ENCODE results near the gene SGTA. TPM values are rescaled to one million over a fixed set of nuclear protein-coding genes. Genes with fewer than 3 reads are reported as not detected.

SGTA gene
- total and polyA plus RNA-seq, 2 experiments from 2014 or later: 71.6 to 102 TPM

DNA sequence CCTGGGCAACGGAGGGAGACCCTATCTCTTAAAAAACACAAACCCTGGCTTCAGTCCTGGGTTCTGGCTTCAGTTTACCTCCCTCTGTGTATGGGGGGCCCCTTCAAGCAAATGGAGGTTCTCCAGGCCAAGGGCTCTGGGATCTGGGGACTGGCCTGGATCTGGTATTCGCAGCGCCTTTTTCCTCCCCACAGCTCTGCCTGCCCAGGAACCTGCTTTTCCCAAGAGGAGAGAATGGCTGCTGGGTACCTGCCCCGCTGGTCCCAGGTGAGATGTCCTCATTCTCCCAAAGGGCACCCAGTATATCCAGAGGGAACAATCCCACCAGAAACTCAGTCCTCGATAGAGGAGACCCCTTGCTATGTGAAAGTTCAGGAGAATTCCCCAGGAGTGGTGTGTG, 39.8 kb upstream of the SGTA start:
- Mint-ChIP-seq H3K9me3 (peaks cover 28% of the 10 kb centered on the region), H3K27ac (no peak overlapping the region), H3K27me3 (ENCODE audit: insufficient read depth, low read depth, poor library complexity) (peaks cover 5% of the 10 kb centered on the region), H3K4me3 (no peak overlapping the region), H3K36me3 (ENCODE audit: low read depth) (peaks cover 43% of the 10 kb centered on the region), H3K4me1 (no peaks in the 10 kb centered on the region; the same call in 2 of the 3 replicates)
- no peaks in the 10 kb centered on the region for H3K36me3 ChIP-seq (ENCODE audit: insufficient read depth)
- no peaks in the 10 kb centered on the region for H3K79me2 ChIP-seq (replicated peaks; ENCODE audit: insufficient read depth)
- no peak for DNase-seq (ENCODE audit: low spot score)
- no peaks in the 10 kb centered on the region for H3K4me1 ChIP-seq (ENCODE audit: insufficient read depth)
- H3K27ac ChIP-seq (ENCODE audit: low read depth): no peak overlapping the region
- H4K20me1 ChIP-seq (replicated peaks; ENCODE audit: insufficient read depth): no peaks in the 10 kb centered on the region
- TF ChIP-seq, protein P1, sequence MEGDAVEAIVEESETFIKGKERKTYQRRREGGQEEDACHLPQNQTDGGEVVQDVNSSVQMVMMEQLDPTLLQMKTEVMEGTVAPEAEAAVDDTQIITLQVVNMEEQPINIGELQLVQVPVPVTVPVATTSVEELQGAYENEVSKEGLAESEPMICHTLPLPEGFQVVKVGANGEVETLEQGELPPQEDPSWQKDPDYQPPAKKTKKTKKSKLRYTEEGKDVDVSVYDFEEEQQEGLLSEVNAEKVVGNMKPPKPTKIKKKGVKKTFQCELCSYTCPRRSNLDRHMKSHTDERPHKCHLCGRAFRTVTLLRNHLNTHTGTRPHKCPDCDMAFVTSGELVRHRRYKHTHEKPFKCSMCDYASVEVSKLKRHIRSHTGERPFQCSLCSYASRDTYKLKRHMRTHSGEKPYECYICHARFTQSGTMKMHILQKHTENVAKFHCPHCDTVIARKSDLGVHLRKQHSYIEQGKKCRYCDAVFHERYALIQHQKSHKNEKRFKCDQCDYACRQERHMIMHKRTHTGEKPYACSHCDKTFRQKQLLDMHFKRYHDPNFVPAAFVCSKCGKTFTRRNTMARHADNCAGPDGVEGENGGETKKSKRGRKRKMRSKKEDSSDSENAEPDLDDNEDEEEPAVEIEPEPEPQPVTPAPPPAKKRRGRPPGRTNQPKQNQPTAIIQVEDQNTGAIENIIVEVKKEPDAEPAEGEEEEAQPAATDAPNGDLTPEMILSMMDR (conservative IDR thresholded peaks at IDR 0.05; ENCODE audit: low read depth in 2 of 2): no peak
- TF ChIP-seq CREB1 (CRISPR knock-in tag; IDR thresholded peaks at IDR 0.05; ENCODE audit: low read depth) (no peak), ZNF462 (CRISPR knock-in tag; IDR thresholded peaks at IDR 0.05) (no peak)
- no peak overlapping the region for H2AFZ ChIP-seq
- H3K27me3 ChIP-seq (ENCODE audit: insufficient read depth): no peaks in the 10 kb centered on the region
- no peaks in the 10 kb centered on the region for H3K9me2 ChIP-seq (ENCODE audit: insufficient read depth)
- no peak overlapping the region for H3K4me3 ChIP-seq
- no peak overlapping the region for H3K4me2 ChIP-seq
- no peaks in the 10 kb centered on the region for H3F3A ChIP-seq (replicated peaks; ENCODE audit: low read depth)
- no peak for ATAC-seq
